Astrocyte of the hippocampus (primary cell): ENCODE measurements around the gene C1GALT1C1.
A peak's percentile ranks its signal among the peaks of the same experiment; 100 is the strongest.
"Not testable (repeated sequence)": the region's sequence is repeated elsewhere in the genome, so short reads cannot be mapped to it uniquely, and the experiment has no call there.

ENCODE experiments used
- DNase-seq: peaks from one replicate; pipeline ENCODE4 v3.0.0; 2011; ENCODE audit warnings: low read depth, low spot score

Gene C1GALT1C1

GRCh38 chrX:120629667-120630537, at the start of gene C1GALT1C1:
Gene C1GALT1C1, minus strand, starts transcription at chrX:120630054. Its CDS starts 2,888 bp downstream, at chrX:120627166.
- DNase-seq = peak; percentile 95

DNA sequence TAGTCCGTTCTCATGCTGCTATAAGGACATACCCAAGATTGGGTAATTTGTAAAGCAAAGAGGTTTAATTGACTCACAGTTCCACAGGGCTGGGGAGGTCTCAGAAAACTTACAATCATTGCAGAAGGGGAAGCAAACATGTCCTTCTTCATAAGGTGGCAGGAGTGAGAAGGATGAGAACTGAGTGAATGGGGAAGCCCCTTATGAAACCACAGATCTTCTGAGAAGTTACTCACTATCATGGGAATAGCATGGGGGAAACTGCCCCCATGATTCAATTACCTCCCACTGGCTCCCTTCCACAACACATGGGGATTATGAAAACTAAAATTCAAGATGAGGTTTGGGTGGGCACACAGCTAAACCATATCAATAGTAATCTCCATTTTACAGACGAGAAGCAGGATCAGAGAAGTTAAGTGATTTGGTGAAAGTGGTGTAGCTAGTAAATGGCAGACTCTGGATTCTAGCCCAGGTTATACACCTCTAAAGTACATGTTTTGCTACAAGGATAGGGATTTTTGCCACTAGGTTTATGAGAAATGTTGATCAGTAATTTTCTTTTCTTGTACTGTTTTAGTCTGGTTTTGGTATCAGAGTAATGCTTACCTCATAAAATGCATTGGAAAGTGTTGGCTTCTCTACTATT, 47.3 kb upstream of the C1GALT1C1 start:
- DNase-seq = no peak

- DNase-seq = no peak
Observed at GRCh38 chrX:120672841-120673530, 43.1 kb upstream of the C1GALT1C1 start.

GRCh38 chrX:120672389-120672788, 42.5 kb upstream of the C1GALT1C1 start:
- peak; percentile 75 for DNase-seq

DNA sequence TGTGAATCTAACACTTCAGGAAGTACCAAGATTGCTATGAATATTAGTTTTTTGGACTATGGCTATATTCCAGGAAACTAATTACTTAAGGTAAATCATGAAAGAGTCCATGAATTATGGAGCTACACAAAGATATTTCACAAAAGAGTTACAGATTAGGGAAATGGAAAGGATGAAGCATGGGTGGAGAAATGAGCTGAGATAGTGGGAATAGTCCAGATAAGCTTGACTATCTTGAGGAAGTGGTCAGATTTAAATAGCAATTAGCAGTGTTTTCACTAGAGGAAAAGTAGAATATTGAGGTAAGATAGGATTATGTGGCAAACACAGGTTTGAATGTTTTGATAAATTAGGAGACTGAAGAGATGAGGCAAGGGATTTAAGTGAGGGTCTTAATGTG, 42.1 kb upstream of the C1GALT1C1 start:
- DNase-seq = no peak

DNA sequence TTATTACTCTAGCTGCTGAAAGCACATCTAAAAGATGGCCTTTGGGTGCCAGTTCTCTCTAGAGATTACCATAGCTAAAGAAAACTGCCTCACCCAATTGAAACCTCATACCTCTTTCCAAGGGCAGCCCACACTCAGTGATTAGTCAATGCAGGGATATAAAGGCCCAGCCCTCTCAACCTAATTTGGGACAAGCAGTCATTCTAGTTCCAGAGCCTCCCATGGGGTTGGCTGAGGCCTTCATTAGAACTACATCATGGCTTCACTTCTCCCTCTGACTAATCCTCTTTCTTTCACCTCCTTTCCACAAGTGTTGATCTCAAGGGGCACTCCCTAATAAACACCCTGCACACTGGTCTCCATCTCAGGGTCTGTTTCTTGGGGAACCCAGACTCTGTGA, 38.5 kb upstream of the C1GALT1C1 start:
- DNase-seq = no peak

DNA sequence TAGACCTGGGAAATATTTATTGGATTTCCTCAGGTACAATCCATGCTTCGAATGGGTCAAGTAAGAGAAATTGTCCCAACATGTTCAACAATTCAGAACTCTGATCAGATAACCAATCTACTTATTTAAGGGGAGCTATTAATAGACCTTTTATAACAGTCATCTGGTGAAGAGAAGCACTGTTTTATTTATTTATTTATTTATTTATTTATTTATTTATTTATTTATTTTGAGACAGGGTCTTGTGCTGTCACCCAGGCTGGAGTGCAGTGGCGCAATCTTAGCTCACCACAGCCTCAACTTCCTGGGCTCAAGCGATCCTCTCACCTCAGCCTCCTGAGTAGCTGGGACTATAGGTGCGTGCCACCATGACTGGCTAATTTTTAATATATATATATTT, 34.7 kb upstream of the C1GALT1C1 start:
- not testable (repeated sequence) for DNase-seq

- no peak for DNase-seq
Observed at GRCh38 chrX:120664081-120664480, 34.2 kb upstream of the C1GALT1C1 start.

- no peak for DNase-seq
Observed at GRCh38 chrX:120662662-120663061, 32.8 kb upstream of the C1GALT1C1 start.

DNA sequence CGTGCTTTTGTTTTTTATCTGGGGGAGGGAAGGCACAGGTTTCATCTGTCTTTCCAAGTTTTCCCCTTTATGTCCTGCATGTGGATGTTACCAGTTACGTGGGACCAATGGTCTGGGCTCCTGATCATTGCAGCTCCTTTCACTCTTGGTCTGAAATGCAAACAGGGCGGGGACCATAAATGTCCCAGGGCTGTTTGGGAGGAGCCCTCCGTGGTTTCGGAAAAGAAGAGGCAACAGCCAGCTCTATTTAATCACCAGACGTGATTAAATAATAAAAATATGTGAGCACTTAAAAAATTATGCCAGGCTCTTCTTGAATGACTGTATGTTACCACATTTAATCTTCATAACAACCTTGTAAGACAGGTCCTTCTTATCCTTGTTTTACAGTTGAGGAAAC, 30.8 kb upstream of the C1GALT1C1 start:
- DNase-seq = no peak

DNA sequence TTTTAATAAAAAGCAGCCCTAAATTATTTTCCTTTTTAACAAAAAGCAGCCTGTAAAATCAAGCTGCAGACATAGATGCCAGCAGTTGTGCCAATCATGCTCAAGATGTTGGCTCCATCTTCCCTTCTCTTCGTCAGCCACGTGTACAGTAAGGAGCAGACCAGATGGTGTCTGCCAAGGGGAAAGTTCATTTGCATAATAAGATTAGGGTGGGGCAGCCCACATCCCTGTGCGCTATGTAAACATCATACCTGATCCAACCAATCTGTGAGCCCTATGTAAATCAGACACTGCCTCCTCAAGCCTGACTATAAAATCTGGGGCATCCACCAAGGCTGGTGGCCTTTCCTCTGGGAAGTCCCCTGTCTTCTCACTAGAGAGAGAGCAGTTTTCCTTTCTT, 23.1 kb upstream of the C1GALT1C1 start:
- DNase-seq = no peak

DNA sequence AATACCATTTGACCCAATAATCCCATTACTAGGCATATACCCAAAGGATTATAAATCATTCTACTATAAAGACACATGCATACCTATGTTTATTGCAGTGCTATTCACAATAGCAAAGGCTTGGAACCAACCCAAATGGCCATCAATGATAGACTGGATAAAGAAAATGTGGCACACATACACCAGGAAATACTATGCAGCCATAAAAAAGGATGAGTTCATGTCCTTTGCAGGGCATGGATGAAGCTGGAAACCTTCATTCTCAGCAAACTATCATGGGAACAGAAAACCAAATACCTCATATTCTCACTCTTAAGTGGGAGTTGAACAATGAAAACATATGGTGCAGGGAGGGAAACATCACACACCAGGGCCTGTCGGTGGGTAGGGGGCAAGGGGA, 22.4 kb upstream of the C1GALT1C1 start:
- not testable (repeated sequence) for DNase-seq

DNA sequence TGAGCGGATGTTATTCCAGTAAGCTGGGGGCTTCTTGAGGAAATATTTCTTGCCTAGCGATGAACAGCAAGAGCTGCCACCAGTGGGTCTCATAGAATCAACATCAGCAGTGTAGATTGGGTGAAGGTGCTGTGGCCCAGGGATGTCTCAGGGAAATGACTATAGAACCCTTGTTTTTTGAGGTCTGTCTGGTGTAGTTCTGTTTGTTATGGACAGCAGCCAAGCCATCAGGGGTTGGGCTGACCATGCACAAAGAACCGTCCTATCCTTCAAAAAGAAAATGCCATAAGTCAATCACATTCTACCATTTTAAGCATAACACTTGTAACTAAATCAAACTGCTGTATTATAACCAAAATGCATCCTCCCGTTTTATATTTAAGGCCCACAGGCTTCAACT, 17.3 kb upstream of the C1GALT1C1 start:
- DNase-seq = peak; percentile 17

GRCh38 chrX:120642871-120643270, 13.0 kb upstream of the C1GALT1C1 start:
- no peak for DNase-seq

DNA sequence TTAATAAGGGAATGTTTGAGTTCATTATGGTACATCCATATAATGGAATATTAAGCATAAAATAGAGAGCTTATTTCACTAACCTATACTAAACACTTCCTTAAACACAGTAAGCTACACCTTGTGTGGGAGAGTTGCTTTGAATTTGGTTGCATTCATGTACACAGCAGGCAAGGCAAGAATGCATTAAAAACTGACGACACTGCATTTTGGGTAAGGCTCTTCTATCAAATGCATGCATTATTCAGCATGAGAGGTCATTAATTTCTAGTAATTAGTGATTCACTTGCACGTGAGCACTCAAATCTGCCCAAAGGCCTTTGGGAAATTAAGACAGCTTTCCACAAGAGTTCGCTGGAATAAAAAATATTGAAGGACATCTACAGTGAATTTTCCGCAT, 8.8 kb upstream of the C1GALT1C1 start:
- no peak for DNase-seq

- DNase-seq = no peak
Observed at GRCh38 chrX:120625371-120625770, 4.5 kb downstream of the C1GALT1C1 start.

DNA sequence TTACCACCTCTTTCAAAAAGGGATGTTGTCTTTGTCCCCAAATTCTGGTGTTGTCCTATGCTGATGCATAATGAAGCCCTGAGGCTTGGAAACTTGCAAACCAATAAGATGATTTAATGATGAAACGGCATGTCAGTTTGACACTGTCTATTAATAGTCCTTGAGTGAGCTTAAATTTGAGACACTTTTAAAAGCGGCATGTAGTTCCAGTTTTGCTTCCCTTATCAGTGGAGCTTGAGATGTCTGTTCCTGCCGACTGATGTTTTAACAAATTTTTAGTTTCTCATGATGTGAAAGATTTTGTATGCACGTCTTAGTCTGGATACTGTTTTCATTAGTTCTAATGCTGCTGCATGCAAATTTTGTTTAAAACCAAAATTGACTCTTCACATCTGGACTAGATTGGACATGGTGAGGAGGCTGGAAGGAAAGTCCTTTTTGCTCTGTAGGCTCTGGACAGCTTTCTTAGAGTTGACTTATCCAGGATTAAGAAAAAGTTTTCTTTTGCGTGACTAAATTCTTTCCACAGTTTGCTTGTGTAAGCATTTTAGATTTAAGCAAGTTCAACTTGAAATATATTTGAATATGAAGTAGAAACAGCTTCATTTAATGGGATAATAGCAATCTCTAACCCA, 11.7 kb downstream of the C1GALT1C1 start:
- DNase-seq = no peak

DNA sequence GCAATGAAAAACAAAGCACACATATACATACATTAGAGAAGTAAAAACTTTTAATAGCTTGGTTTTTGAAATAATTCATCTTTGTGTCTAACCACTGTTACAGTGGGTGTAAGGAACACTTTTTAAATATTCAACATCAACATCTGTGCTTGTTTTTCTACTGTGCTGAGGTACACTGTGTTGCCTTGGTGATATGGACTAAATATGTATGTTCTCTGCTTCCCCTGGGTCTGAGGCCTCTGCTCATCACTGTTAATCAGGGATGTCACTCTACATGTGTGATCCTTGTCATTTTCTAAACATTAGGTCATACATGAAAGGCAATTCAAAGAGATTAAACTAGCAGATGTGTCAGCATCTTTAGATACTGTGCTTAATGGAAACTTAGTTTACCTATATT, 15.0 kb downstream of the C1GALT1C1 start:
- no peak for DNase-seq

- DNase-seq = no peak
Observed at GRCh38 chrX:120612086-120612485, 17.8 kb downstream of the C1GALT1C1 start.

DNA sequence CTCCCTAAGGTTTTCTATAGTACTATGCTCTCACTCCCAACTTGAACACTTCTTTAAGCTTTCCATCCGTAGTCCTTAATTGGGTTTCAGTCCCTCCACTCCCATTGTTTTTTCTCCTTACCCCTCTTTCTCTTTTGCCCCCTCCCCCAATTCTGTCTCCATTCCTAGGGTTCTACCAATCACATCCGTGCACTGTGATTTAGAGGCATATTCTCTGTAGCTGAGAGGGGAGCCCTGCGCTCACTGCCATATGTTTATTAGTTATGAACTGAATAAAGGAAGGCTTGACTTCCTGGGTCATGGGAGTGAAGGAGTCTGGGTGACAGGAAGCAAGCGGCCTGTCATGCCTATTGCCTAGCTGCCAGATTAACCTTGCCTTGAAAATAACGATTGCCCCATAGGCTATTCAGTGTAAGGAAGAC, 25.5 kb downstream of the C1GALT1C1 start:
- DNase-seq = no peak

DNA sequence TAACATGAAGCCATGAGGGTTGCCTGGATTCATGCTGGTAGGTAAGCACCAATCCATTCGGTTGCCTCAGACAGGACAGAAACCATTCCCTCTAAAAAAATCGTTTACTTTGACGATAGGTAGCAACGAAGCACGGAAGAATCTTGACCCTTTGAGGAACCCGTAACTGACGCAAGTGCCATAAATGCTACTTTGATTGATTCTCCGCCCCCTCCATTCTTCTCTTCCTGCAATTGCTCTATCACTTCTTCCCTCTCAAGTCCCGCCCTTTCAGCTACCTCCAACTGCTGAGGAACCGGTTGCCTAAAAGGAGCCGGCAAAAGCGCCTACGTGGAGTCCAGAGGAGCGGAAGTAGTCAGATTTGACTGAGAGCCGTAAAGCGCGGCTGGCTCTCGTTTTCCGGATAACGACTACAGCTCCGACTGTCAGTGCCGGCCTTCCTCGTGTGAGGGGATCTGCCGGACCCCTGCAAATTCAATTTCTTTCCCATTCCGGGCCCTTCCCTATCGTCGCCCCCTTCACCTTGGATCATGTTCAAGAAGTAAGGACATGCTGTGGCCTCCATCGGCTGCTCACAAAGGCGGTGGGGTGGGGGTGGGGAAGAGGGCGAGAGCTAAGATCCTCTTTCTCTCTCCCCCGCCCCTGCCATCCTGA, 26.0 kb downstream of the C1GALT1C1 start, which contains the start of gene MCTS1:
Gene MCTS1, plus strand, starts transcription at position 395 of the 654 bp plus-strand sequence. Its CDS starts 136 bp downstream, at position 531.
- peak; percentile 92 for DNase-seq
